Activated T-cell treated with anti-CD3 and anti-CD28 coated beads, Interleukin-2, amount 50 U/mL, for 48 hours (primary cell): ENCODE measurements around the gene RBMS1.
"Not testable (repeated sequence)": the region's sequence is repeated elsewhere in the genome, so short reads cannot be mapped to it uniquely, and the experiment has no call there.

Experiments
- DNase-seq, 2 experiments: peaks; one replicate each; pipeline ENCODE4 v3.0.0-alpha.2; 2020

RBMS1 gene

DNA sequence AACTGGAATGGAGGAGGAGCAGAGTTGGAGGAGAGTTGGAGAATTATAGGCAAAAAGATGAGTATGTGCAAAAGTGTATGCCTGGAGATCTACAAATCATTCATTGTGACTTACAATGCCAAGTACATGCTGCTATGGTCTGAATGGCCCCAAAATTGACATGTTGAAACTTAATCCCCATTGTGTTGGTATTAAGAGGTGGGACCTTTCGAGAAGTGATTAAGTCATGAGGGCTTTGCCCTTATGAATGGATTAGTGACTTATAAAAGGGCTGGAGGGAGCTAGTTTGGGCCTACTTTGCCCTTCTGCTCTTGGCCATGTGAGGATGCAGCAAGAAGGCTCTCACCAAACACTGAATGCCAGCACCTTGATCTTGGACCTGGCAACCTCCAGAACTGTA lies 6.3 kb upstream of the RBMS1 start:
- no peak for DNase-seq

DNA sequence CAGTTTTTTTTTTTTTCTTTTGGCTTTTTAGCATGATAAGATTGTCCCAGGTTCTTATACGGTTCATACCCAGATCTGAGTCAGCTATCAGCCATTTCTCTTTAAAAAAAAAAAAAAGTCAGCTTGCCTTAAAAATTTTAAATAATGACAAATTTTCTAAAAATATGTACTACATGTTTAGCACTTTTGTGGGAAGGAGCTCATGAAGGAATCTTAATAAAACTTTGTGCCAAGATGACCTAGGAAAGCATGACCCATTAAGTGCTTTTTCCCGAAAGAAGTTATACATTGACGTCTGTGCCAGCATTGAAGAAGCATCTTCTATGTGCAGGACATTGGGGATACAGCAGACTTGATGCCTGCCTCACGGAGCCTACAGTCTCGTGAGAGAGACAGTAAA lies 4.5 kb upstream of the RBMS1 start:
- no peak for DNase-seq

DNA sequence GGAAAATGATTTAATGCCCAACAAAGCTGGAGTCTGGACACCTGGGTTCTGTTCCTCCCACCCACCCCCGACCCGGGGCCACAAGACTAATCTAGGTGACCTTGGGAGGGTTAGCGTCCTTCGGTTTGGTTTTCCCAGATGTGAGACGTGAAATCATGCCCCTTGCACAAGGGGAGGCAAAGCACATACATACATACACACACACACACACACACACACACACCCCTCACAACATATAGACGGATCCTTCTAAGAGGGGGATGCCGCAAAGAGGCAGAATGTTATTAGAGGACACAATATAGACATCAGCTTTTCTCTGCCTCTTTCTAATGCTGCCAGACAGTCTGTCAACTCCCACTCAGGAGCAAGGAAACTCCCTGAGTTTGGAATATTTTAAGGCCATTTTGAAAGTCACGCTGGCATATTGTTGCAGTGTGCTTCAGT lies 616 bp upstream of the RBMS1 start:
- no peak for DNase-seq

DNA sequence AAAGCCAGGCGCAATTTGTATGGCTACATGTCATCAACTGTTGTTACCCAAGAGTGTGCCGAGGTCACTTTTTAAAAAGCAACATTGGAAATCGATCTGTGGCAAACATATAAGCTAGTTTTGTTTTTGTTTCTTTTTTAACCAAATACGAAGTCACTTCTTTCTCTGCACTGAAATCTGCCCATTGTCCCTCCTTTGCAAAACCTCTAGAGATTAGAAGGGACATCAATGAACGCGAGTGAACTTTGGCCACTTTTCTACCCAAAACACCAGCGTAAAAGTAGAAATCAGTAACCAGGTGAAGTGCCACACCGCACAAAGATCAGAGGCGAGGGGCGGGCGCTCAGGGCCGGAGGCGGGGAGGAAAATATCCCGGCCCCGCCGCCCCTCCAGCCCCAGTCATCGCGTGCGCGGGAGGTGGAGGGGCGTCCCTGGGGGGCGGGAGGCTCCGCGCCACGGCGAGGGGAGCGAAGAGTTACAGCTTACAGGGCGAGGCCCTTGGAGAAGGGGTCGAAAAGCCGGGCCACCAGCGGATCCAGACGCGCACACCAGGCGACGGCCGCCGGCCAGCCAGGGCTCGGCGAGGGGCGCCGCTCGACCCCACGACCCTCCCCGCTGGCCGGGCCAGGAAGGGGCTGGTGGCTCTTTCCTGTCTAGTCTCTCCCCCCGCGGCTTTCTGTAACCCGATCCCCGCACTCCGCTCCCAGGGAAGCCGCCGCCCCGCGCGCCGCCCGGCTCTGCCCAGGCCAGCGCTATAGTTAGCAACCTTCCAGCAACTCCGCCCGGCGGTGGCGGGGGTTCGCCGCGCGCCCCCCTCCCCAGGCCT lies 993 bp downstream of the RBMS1 start:
- DNase-seq: peak; percentile 69 to 73

DNA sequence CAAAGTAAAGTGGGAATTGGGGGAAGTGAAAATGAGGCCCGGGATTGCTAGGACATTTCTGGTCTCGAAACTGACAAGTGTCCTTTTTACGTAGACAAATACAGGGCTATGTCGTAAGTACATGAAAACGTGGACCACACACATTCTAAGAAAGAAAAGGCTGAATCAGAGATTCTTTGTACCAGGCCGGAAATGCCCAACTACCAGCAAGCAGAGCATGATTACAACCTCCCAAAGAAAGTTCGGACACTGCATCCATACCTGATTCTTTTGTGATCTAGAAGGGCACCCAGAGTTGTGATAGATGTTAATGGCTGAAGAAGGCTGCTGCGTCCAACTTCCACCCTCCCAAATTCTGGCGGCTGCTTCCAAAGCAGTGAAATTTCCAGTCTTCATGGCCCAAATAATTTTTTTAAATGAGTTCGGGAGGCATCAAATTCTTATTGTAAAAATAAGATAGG lies 1.7 kb downstream of the RBMS1 start:
- DNase-seq: no peak

DNA sequence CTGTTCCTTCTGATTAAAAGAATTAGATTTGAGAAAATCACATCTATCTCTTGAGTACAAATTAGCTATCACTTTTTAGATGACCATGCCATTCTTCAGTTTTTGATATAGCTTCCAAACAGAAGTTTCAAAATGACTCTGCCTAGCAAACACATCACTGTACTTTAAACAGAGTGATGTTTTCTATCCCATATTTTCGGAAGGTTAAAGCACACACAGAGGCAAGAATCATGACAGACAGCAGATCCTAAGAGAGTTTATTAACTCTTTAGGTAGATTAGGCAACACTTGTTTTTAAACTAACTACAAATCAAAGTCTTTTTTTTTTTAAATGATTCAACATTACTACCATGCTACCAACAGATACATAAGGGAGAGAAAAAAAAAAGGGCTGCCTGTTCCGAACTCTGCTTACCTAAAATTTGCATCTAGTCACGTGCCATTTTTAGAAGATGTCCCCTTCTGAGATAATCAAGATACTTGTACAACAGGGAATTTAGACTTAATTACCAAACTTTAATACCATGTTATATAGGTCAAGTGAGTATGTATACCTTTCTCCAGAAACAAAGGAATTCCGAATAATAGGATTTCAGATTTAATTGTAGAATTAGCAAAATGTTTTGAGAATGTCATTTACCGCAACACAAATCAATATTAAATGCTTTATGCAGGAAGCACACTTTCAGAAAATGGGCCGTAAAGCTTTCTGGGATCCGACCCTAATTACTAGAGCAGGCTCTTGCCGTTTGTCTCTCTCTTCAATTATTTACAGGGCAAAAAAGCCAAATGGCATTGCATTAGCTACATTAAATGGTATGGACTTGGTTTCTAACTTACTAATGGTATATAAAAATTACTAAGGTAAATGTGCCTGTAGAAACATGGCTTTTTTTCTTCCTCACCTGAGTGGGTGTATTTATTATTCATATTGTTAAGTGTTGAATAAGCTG lies 2.6 kb downstream of the RBMS1 start:
- DNase-seq: no peak

DNA sequence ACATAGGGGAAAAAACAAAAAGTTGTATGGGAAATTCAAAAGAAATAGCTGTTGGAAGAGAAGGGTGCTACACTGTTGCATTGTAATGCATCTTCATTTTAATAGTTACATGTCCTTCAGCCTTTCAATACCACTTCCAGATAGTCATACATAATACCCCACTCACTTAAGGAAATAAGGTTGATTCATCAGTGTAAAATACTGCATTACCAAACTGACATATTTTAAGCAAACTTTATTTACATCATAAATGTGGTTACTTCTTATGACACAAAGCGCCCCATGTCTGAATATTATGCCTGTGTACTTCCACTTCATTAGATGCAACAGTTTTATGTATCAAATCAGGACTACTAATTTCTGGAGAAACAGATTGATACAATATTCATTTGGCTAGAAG lies 4.5 kb downstream of the RBMS1 start:
- DNase-seq: no peak

DNA sequence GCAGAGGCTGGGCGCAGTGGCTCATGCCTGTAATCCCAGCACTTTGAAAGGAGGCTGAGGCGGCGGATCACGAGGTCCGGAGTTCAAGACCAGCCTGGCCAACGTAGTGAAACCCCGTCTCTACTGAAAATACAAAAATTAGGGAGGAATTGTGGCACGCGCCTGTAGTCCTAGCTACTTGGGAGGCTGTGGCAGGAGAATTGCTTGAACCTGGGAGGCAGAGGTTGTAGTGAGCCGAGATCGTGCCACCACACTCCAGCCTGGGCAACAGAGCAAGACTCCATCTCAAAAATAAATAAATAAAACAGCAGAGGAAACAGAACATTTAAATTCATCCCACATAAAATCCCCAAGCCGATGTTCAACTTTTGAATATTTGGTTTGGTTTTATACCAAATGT lies 5.3 kb downstream of the RBMS1 start:
- DNase-seq: not testable (repeated sequence)

DNA sequence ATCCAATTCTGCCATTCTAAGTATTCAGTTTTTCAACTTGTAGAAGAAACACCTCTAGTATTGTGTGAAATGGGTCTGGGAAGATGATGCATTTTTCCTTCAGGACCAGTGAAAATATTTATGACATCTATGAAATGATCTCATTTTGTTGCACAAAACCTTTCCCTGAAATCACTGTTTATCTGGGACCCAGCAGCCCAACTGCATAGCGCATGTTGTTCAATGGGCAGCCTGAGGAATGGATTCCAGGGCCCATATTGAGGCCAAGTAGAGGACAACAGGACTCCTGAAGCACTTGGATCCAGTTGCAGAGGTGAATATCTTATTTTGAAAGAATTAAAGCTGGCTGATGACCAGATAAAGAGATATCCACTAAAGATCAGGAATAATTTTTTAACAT lies 7.3 kb downstream of the RBMS1 start:
- no peak for DNase-seq

DNA sequence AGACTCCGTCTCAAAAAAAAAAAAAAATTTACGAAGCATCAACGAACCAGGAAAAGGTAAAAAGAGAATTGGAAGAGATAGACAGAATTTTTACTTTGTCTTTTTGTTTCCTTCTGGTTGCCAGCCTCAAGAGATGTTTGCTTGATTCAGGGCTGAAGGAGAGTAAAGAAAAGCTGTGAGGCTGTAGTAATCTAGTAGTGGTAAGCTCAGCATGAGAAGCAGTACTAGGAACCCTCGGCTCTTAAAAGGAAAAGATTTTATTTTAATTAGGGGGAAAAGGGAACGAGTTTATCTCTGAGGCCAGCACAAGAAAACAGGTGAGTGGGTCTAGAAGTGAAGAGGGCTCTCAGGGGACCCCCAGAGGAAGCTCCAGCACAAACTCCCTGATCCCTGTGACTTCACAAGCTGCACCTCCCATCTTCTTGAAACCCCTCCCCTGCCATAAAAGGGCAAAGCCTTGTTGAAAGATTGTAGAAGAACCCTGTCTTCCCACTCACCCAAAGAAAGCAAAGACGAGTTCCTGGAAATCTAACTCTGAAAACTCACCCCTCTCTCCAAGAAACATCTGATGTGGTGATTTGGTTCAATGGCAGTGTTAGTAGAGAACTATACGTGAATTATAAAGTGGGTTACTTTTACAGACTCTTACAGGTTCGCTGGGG lies 8.6 kb downstream of the RBMS1 start:
- peak in 1 of 2 experiments; percentile 47 for DNase-seq

DNA sequence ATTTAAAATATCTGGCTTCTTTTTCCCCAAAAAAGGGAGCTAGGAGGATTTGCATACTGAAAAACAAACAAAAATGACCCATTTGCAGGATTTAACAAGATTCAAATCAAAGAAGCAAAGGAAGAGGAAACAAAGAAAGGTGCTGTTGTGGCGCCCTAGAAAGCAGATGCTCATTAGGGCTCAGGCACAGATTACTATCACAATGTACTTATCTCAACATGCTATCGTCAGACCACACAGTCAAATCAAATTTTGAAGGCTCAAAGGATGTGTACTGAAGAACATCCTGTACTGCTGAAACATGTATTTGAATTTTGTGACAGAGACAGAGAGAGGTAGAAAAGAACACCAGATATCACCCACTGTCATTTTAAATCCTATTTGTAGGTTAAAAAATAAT lies 10.9 kb downstream of the RBMS1 start:
- no peak for DNase-seq

DNA sequence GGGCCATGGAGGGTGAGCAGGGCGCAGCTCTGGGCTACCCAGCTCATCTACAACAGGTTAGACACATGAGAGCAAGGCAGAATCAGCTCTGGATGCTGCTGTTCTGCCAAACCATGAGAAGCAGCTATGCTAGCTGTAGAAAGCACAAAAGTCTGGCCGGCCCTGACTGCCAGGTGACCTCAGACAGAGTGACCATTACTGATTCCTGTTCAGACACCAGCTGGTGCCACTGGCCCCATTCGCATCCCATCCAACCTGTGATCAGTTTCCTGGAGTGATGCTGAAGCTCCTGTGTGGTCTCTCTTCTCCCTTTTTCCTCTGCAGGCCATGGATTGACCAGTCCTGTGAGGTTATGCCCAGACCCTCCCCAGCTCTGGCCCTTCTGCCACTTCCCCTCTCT lies 14.3 kb downstream of the RBMS1 start:
- DNase-seq: no peak

DNA sequence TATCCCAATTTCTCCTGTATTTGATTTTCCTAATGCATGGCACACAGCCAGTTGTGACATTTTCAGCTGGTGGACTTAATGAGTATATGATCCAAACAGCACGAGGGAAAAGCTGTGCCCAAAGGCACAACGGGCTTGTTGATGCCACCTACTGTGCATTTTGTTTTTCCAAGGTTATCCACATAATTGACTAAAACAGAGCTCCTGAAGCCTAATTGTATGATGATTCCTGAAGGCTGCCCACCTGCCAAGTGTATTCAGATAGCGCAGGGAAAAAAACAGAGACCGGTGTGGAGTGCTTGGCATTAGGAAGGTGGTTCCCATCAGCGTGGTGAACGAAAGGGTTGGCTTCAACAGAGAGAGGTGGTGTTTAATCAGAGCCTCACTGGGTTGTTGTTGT lies 14.9 kb downstream of the RBMS1 start:
- no peak for DNase-seq

DNA sequence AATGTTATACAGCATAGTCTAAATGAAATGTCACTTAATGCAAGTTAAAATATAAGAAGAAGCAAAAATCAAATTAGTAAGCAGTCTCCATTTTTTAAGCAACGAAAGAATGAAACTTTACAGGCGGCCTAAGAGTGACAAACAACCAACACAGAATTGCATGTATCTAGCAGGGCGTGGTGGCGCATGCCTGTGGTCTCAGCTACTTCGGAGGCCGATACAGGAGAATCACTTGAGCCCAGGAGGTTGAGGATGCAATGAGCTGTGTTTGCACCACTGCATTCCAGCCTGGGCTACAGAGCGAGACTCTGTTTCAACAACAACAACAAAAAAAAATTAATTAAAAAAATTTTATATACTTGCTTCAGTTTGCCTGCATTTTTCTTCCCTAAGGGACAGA lies 16.6 kb downstream of the RBMS1 start:
- DNase-seq: no peak

DNA sequence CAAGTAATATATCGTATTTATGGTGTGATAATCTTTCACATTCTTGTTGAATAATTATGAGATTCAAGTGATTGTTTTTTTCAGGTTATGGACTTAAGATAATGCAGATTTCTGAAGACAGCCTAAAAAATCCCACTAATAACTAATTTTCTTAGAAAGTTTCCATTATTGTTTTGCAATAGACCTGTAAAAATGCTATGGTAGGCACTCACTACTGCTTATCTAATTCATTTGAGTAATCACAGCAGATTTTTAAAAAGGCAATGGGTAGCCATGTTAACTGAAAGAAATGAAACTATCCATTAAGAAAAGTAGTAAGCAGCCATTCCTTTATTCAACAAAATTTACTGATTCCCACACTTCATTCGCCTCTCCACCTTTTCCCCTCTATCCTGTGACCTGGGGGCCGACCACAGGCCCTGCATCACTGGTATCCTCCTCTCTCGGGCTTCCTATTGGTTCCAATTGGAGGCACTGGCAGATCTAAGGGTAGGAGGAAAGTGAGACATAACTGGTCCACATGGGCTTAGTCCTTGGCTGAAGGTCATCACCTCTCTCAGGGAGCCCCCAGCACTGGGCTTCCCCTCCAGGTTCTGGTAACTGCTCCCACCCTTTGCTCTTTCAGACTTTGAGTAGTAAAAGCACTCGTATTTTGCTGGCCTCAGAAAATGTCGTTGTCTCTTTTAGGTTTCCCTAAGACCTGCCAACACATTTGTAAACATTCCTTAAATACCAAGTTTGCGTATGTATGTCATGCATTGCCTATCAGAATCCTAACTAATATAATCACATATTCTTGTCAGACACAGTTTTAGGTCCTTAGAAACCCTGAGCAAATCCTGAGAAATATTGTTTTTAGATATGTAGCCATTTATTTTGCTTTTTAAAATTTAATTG lies 18.5 kb downstream of the RBMS1 start:
- no peak for DNase-seq

DNA sequence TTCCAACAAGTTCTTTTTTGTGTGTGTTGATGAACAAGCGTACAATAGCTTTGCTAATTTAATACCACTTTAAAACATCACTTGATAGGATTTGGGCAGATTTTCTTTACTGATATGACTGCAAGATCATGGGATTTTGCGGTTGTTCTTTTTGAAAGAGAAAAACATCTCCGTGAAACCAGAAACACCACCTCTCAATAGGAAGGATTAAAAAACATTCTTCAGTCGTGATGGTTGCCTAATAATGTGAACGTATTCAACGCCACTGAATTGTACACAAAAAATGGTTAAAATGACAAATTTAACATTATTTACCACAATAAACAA lies 19.3 kb downstream of the RBMS1 start:
- no peak for DNase-seq

DNA sequence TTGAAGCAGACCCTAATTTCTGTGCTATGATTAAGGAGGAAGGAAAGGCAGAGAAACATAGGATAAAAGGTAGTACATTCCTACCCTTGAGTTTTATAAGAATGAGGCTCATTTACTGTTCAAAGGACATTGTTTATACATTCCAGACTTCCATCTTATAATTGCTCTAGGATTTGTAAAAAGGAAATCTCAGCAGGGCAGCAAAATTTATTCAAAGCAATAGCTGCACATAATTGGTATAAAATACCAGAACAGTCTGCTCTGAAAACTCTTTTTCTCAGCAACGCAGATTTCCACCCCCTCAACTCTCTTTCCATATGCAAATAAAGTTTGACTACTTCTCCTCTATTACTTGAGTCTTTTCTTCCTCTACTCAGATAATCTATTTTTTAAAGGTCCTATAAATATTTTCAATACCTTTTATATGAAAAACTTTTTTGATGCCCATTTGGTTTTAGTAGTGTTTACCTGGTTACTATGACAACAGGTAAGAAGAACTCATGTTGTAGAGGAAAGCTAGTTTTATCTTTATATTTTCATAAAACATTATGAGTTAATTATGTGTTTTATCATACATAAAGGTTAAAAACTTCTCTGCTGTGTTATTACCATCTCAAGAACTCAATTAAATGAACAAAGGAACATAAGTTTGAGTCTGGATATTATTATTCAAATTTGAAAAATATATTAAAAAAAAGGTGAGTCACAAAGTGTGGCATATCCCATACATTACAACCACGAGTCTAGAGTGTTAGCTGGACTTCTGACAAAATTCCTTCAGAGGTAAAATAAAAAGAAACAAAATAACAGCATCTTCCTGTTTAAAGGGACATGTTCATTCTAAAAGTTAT lies 19.9 kb downstream of the RBMS1 start:
- no peak for DNase-seq

DNA sequence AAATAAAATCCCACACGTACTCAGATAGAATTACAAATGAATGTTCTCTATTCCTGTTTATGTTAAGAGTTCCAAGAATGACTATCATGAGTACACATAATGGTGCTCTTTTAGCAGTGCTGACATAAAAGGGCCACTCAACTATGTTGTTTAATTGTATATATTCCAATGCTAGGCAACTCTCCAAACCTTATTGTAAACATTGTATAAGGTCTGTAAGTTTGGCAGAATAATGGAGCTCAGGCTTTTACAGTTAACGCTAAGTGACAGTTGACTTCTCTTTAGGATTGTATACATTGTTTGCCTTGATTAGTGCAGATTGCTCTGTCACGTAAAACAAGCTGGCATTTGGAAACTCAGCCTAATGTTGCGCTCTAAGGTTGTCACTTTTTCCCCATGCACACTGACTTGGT lies 20.8 kb downstream of the RBMS1 start:
- no peak for DNase-seq

DNA sequence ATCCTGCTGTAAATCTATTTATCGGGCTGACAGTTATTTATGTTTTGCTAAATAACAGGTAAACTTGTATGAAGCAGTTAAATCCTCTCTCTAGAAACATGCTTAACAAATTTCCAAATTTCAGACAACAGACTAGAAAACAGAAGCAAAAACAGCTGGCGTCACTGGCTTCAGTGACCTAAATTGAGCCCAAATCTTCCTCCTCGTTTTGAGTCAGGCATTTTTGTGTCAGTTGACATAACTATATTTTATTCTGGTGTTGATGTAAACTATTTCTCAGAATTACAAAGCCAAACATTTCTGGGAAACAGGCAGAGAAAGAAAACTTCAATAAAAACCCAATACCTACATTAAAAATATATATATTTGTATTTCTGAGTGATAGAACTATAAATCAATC lies 21.7 kb downstream of the RBMS1 start:
- DNase-seq: no peak

DNA sequence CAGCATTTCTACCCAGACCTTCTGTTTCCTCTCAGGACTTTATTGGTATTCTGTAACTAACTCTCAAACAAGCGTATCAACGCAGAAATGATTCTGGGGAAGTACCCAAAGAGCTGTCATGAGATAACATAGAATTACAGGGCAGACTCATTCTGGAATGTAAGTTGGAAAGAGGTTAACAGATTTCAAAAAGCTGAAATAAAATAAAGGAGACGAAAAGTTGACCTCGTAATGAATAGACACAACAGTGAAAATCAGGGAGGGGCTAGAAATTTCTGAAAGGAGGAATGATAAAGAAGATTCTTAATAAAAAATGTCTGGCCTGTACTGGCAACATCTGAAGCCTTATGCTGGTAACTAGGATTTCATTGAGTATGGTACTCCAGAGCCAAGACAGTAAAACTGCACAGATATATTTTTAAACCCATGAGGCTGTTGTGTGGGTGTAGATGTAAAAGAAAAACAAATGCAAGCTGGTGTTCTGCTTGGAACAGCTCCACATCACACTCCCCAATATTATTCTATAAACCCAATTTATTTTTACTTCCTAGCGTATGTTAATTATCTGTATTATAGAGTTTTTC lies 23.9 kb downstream of the RBMS1 start:
- no peak for DNase-seq

DNA sequence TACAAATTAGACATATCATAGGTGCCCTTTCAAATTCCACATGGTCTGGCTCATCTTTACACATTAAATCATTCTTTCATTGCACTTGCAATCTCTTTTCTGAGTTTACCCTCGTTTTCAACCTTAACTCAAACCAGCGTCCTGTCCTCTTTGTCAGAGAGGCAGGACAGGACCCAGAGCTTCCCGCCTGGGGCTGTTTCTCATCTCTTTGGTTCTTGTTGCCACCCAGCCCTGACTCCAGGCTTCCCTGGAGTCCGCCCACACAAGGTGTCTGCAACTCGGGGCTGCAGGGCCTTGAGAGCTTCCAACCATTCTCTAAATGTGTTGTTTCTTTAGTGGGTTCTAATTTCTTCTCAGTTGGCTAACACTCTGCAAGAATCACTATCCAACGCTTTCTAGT lies 24.4 kb downstream of the RBMS1 start:
- DNase-seq: no peak
